DOHH2 (cell line): Measurements from ENCODE around the gene PBOV1.

Source experiments
- CTCF ChIP-seq: fragments of 200-600 bp; sonication (generic); IDR thresholded peaks from one replicate; pipeline ENCODE4 v1.5.1; 2014; ENCODE audit warnings: antibody characterized with exemption, mild to moderate bottlenecking, low read depth, low read length; ENCODE audit not compliant: poor library complexity, severe bottlenecking
- EZH2phosphoT487 ChIP-seq: fragments of 200-600 bp; sonication (generic); IDR thresholded peaks from 2 replicates; pipeline ENCODE4 v1.6.1; 2017; ENCODE audit warnings: borderline replicate concordance, mild to moderate bottlenecking, antibody characterized with exemption, low read length, moderate library complexity, mixed read lengths

GRCh38 chr6:138230221-138230620 is 11.9 kb upstream of the PBOV1 start:
- no peak for TF ChIP-seq CTCF
- TF ChIP-seq EZH2phosphoT487: no peak
